Memory B cell (primary cell): ENCODE results near the gene ZNF610.

Experiments used
- ATAC-seq: fragments of 150-1000 bp; cut with Tn5 transposase; 2 replicates; pipeline ENCODE4 v1.10.0; 2021; ENCODE audit warnings: low read depth, mild to moderate bottlenecking, moderate library complexity
- DNase-seq, 2 donors: peaks; one replicate each; pipeline ENCODE4 v3.0.0; 2022; ENCODE audit warnings: low spot score in 2 of 2
- H3K27ac Mint-ChIP-seq: one replicate; pipeline ENCODE4 v1.8.0; 2022; ENCODE audit warnings: mild to moderate bottlenecking, moderate library complexity, mixed read lengths
- H3K27me3 Mint-ChIP-seq: one replicate; pipeline ENCODE4 v1.8.0; 2022; ENCODE audit warnings: mixed read lengths
- H3K36me3 Mint-ChIP-seq: one replicate; pipeline ENCODE4 v1.8.0; 2022; ENCODE audit warnings: mild to moderate bottlenecking, mixed read lengths
- H3K4me1 Mint-ChIP-seq: one replicate; pipeline ENCODE4 v1.8.0; 2022; ENCODE audit warnings: mixed read lengths
- H3K4me3 Mint-ChIP-seq: one replicate; pipeline ENCODE4 v1.8.0; 2022; ENCODE audit warnings: mild to moderate bottlenecking, moderate library complexity, mixed read lengths
- H3K9me3 Mint-ChIP-seq: one replicate; pipeline ENCODE4 v1.8.0; 2022; ENCODE audit warnings: mixed read lengths

Gene ZNF610

GRCh38 chr19:52343548-52343947 lies 7.5 kb downstream of the ZNF610 start:
- H3K4me3 Mint-ChIP-seq, result no peak overlapping the region
- peaks cover 8% of the 10 kb centered on the region for H3K9me3 Mint-ChIP-seq
- no peaks in the 10 kb centered on the region for H3K27me3 Mint-ChIP-seq
- ATAC-seq (peak; percentile 70), DNase-seq (peak; percentile 25 to 40)
- H3K27ac Mint-ChIP-seq, result no peak overlapping the region
- H3K36me3 Mint-ChIP-seq, result peaks cover 19% of the 10 kb centered on the region
- peaks cover 2% of the 10 kb centered on the region for H3K4me1 Mint-ChIP-seq

- DNase-seq (no peak), ATAC-seq (no peak)
- H3K4me3 Mint-ChIP-seq, result no peak overlapping the region
- H3K27ac Mint-ChIP-seq, result no peak overlapping the region
- peaks cover 10% of the 10 kb centered on the region for H3K9me3 Mint-ChIP-seq
- H3K4me1 Mint-ChIP-seq, result peaks cover 2% of the 10 kb centered on the region
- no peaks in the 10 kb centered on the region for H3K27me3 Mint-ChIP-seq
- peaks cover 29% of the 10 kb centered on the region for H3K36me3 Mint-ChIP-seq
Observed at GRCh38 chr19:52345162-52345561, 9.1 kb downstream of the ZNF610 start.

- H3K36me3 Mint-ChIP-seq, result peaks cover 61% of the 10 kb centered on the region
- ATAC-seq, result no peak
- H3K4me1 Mint-ChIP-seq, result no peaks in the 10 kb centered on the region
- no peak overlapping the region for H3K4me3 Mint-ChIP-seq
- H3K9me3 Mint-ChIP-seq, result peaks cover 13% of the 10 kb centered on the region
- no peak for DNase-seq
- H3K27me3 Mint-ChIP-seq, result no peaks in the 10 kb centered on the region
- no peak overlapping the region for H3K27ac Mint-ChIP-seq
Observed at GRCh38 chr19:52351512-52351911, 15.5 kb downstream of the ZNF610 start.

- peaks cover 12% of the 10 kb centered on the region for H3K9me3 Mint-ChIP-seq
Observed at GRCh38 chr19:52366414-52366824, 30.4 kb downstream of the ZNF610 start.

GRCh38 chr19:52369559-52370340 lies 33.7 kb downstream of the ZNF610 start, which contains the start of gene ZNF880:
TSS of gene ZNF880 (plus strand) at chr19:52369923. CDS start at chr19:52369966, 43 bp downstream.
- peak; percentile 86 to 89 for DNase-seq
- H3K9me3 Mint-ChIP-seq, result peaks cover 13% of the 10 kb centered on the region
- peak; percentile 96 for ATAC-seq
- no peaks in the 10 kb centered on the region for H3K27me3 Mint-ChIP-seq
- no peaks in the 10 kb centered on the region for H3K4me1 Mint-ChIP-seq
- peak within 1 kb of the TSS; percentile 95 for H3K4me3 Mint-ChIP-seq
- peak within 1 kb of the TSS; percentile 99 for H3K27ac Mint-ChIP-seq
- peaks cover 34% of the 10 kb centered on the region for H3K36me3 Mint-ChIP-seq

More at GRCh38 chr19:52366414-52366824, 30.4 kb downstream of the ZNF610 start:
- Mint-ChIP-seq H3K4me1 (no peaks in the 10 kb centered on the region), H3K36me3 (peaks cover 23% of the 10 kb centered on the region), H3K27me3 (no peaks in the 10 kb centered on the region), H3K4me3 (no peak overlapping the region), H3K27ac (no peak overlapping the region)
- DNase-seq (no peak), ATAC-seq (no peak)

GRCh38 chr19:52370341-52370710 lies 34.3 kb downstream of the ZNF610 start:
- peaks cover 36% of the 10 kb centered on the region for H3K36me3 Mint-ChIP-seq
- H3K4me1 Mint-ChIP-seq, result peaks cover 2% of the 10 kb centered on the region
- H3K27me3 Mint-ChIP-seq, result no peaks in the 10 kb centered on the region
- peak overlapping the region; percentile 95 for H3K4me3 Mint-ChIP-seq
- DNase-seq, result no peak
- H3K27ac Mint-ChIP-seq, result peak overlapping the region; percentile 99
- H3K9me3 Mint-ChIP-seq, result peaks cover 14% of the 10 kb centered on the region
- ATAC-seq, result no peak

- Mint-ChIP-seq H3K4me1 (no peaks in the 10 kb centered on the region), H3K27ac (no peak overlapping the region), H3K9me3 (peaks cover 22% of the 10 kb centered on the region), H3K36me3 (peaks cover 38% of the 10 kb centered on the region), H3K4me3 (no peak overlapping the region), H3K27me3 (no peaks in the 10 kb centered on the region)
- no peak for DNase-seq
- ATAC-seq, result no peak
Observed at GRCh38 chr19:52391135-52391534, 55.1 kb downstream of the ZNF610 start.

GRCh38 chr19:52397310-52398080 lies 61.5 kb downstream of the ZNF610 start, which contains the start of gene ZNF528:
TSS of gene ZNF528 (plus strand) at chr19:52397849. CDS start at chr19:52402014, 4,165 bp downstream.
- Mint-ChIP-seq H3K9me3 (peaks cover 27% of the 10 kb centered on the region), H3K4me1 (peaks cover 17% of the 10 kb centered on the region), H3K36me3 (peaks cover 61% of the 10 kb centered on the region), H3K4me3 (peak within 1 kb of the TSS; percentile 89), H3K27ac (peak within 1 kb of the TSS; percentile 94), H3K27me3 (no peaks in the 10 kb centered on the region)
- ATAC-seq (peak; percentile 99), DNase-seq (peak; percentile 84 to 94)

- H3K27me3 Mint-ChIP-seq, result no peaks in the 10 kb centered on the region
- peak overlapping the region; percentile 94 for H3K27ac Mint-ChIP-seq
- ATAC-seq (peak; percentile 21), DNase-seq (no peak)
- peaks cover 64% of the 10 kb centered on the region for H3K36me3 Mint-ChIP-seq
- peaks cover 17% of the 10 kb centered on the region for H3K4me1 Mint-ChIP-seq
- peaks cover 26% of the 10 kb centered on the region for H3K9me3 Mint-ChIP-seq
- peak overlapping the region; percentile 89 for H3K4me3 Mint-ChIP-seq
Observed at GRCh38 chr19:52398081-52398441, 62.0 kb downstream of the ZNF610 start.

- H3K4me3 Mint-ChIP-seq, result no peak overlapping the region
- no peak for ATAC-seq
- H3K27ac Mint-ChIP-seq, result no peak overlapping the region
- H3K4me1 Mint-ChIP-seq, result no peaks in the 10 kb centered on the region
- H3K27me3 Mint-ChIP-seq, result no peaks in the 10 kb centered on the region
- peaks cover 77% of the 10 kb centered on the region for H3K36me3 Mint-ChIP-seq
- peaks cover 6% of the 10 kb centered on the region for H3K9me3 Mint-ChIP-seq
- no peak for DNase-seq
Observed at GRCh38 chr19:52410276-52410675, 74.2 kb downstream of the ZNF610 start.

GRCh38 chr19:52415711-52416110 lies 79.7 kb downstream of the ZNF610 start:
- DNase-seq (no peak), ATAC-seq (no peak)
- peaks cover 13% of the 10 kb centered on the region for H3K9me3 Mint-ChIP-seq
- H3K36me3 Mint-ChIP-seq, result peaks cover 32% of the 10 kb centered on the region
- no peaks in the 10 kb centered on the region for H3K4me1 Mint-ChIP-seq
- H3K27ac Mint-ChIP-seq, result no peak overlapping the region
- no peak overlapping the region for H3K4me3 Mint-ChIP-seq
- no peaks in the 10 kb centered on the region for H3K27me3 Mint-ChIP-seq
